Duodenal mucosa (tissue), 2 donors: ENCODE measurements around the gene SUCLG2.

Source experiments
- H3K27ac ChIP-seq: one replicate; pipeline ENCODE4 v1.7.0; 2013; ENCODE audit warnings: low read depth, low read length
- H3K27me3 ChIP-seq, 2 donors: one replicate each; pipeline ENCODE4 v1.7.0; 2013; ENCODE audit warnings: low read length in 2 of 2, control low read depth in 1 of 2; ENCODE audit not compliant: insufficient read depth in 2 of 2, control insufficient read depth in 1 of 2
- H3K36me3 ChIP-seq, 2 donors: one replicate each; pipeline ENCODE4 v1.7.0; 2013; ENCODE audit warnings: low read length in 2 of 2, control low read depth in 1 of 2; ENCODE audit not compliant: insufficient read depth in 2 of 2, control insufficient read depth in 1 of 2
- H3K4me1 ChIP-seq, 2 donors: one replicate each; pipeline ENCODE4 v1.7.0; 2013; ENCODE audit warnings: low read length in 2 of 2, control low read depth in 1 of 2; ENCODE audit not compliant: insufficient read depth in 2 of 2, control insufficient read depth in 1 of 2
- H3K4me3 ChIP-seq, 2 donors: one replicate each; pipeline ENCODE4 v1.7.0; 2013; ENCODE audit warnings: low read length in 2 of 2, low read depth in 1 of 2
- H3K9ac ChIP-seq, 2 donors: one replicate each; pipeline ENCODE4 v1.7.0; 2013; ENCODE audit warnings: low read length in 2 of 2, low read depth in 1 of 2
- H3K9me3 ChIP-seq, 2 donors: one replicate each; pipeline ENCODE4 v1.7.0; 2013; ENCODE audit warnings: low read length in 2 of 2, control low read depth in 1 of 2; ENCODE audit not compliant: control insufficient read depth in 1 of 2

Gene SUCLG2

DNA sequence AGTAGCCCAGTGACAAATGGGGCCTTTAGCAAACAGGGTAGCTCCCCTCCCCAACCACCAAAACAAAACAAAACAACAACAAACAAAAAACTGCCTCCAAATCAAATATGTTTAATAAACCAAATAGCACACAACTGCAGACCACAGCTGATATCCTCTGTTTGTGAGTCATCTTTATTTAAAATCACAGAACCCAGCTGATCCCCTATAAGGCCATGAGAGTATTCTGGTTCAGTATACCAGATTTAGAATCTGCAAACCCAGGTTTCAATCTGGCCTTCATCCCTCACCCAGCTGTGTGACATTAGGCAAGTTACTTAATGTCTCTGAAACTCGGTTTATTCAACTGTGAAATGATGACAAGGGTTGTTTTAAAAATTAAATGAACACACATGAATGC is 124.5 kb downstream of the SUCLG2 start:
- no peak overlapping the region for H3K27ac ChIP-seq
- no peak overlapping the region for H3K9ac ChIP-seq
- H3K4me1 ChIP-seq, result peaks cover 0 to 6% of the 10 kb centered on the region in 2 donors
- peaks cover 7 to 13% of the 10 kb centered on the region in 2 donors for H3K36me3 ChIP-seq
- no peak overlapping the region for H3K4me3 ChIP-seq
- no peaks in the 10 kb centered on the region for H3K9me3 ChIP-seq
- H3K27me3 ChIP-seq, result no peaks in the 10 kb centered on the region

- peaks cover 0 to 6% of the 10 kb centered on the region in 2 donors for H3K4me1 ChIP-seq
- H3K9me3 ChIP-seq, result no peaks in the 10 kb centered on the region
- peaks cover 7 to 15% of the 10 kb centered on the region in 2 donors for H3K36me3 ChIP-seq
- H3K9ac ChIP-seq, result no peak overlapping the region
- no peak overlapping the region for H3K4me3 ChIP-seq
- H3K27ac ChIP-seq, result no peak overlapping the region
- no peaks in the 10 kb centered on the region for H3K27me3 ChIP-seq
Observed at GRCh38 chr3:67529337-67529736, 125.1 kb downstream of the SUCLG2 start.

DNA sequence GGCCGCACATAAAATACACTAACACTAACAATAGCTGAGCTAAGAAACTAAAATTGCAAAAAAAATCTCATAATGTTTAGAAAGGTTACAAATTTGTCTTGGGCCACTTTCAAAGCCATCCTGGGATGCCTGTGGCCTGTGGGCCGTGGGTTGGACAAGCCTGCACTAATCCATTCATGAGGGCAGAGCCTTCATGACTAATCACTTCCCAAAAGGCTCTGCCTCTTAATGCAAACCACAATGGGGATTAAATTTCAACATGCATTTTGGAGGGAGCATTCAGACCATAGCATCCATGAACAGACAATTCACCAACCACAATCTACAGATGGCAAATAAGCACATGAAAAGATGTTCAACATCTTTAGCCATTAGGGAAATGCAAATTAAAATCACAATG is 128.2 kb downstream of the SUCLG2 start:
- Histone ChIP-seq H3K27ac (no peak overlapping the region), H3K4me1 (peaks cover 0 to 6% of the 10 kb centered on the region in 2 donors), H3K4me3 (no peak overlapping the region), H3K9me3 (no peaks in the 10 kb centered on the region), H3K9ac (no peak overlapping the region), H3K27me3 (no peaks in the 10 kb centered on the region), H3K36me3 (peaks cover 7 to 18% of the 10 kb centered on the region in 2 donors)

- Histone ChIP-seq H3K27ac (no peak overlapping the region), H3K27me3 (no peaks in the 10 kb centered on the region), H3K4me3 (no peak overlapping the region), H3K9me3 (no peaks in the 10 kb centered on the region), H3K9ac (no peak overlapping the region), H3K4me1 (no peaks in the 10 kb centered on the region), H3K36me3 (peaks cover 9 to 18% of the 10 kb centered on the region in 2 donors)
Observed at GRCh38 chr3:67524046-67524445, 130.4 kb downstream of the SUCLG2 start.

DNA sequence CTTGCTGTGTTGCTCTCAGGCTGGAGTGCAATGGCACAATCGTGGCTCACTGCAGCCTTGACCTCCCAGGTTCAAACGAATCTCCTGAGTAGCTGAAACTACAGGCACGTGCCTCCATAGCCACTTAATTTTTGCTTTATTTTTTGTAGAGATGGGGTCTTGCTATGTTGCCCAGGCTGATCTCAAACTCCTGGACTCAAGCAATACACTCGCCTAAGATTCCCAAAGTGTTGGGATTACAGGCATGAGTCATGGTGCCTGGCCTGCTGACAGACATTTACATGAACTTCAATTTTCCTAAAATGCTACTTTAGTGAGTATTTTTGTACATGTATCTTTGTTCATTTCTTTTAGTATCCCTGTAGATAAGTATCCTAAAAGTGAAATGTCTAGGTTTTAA is 132.3 kb downstream of the SUCLG2 start:
- peaks cover 11 to 22% of the 10 kb centered on the region in 2 donors for H3K36me3 ChIP-seq
- H3K4me3 ChIP-seq, result no peak overlapping the region
- no peak overlapping the region for H3K27ac ChIP-seq
- H3K4me1 ChIP-seq, result peaks cover 0 to 11% of the 10 kb centered on the region in 2 donors
- H3K9me3 ChIP-seq, result no peaks in the 10 kb centered on the region
- H3K9ac ChIP-seq, result no peak overlapping the region
- H3K27me3 ChIP-seq, result no peaks in the 10 kb centered on the region

GRCh38 chr3:67521053-67521646 is 133.3 kb downstream of the SUCLG2 start:
- peaks cover 7 to 17% of the 10 kb centered on the region in 2 donors for H3K4me1 ChIP-seq
- H3K27ac ChIP-seq, result no peak overlapping the region
- peak overlapping the region in 1 of 2 donors; percentile 54 for H3K4me3 ChIP-seq
- peaks cover 8 to 16% of the 10 kb centered on the region in 2 donors for H3K36me3 ChIP-seq
- H3K9me3 ChIP-seq, result no peaks in the 10 kb centered on the region
- no peak overlapping the region for H3K9ac ChIP-seq
- H3K27me3 ChIP-seq, result no peaks in the 10 kb centered on the region

- Histone ChIP-seq H3K4me3 (no peak overlapping the region), H3K4me1 (peaks cover 7 to 17% of the 10 kb centered on the region in 2 donors), H3K9me3 (no peaks in the 10 kb centered on the region), H3K36me3 (peaks cover 8 to 23% of the 10 kb centered on the region in 2 donors), H3K27ac (no peak overlapping the region), H3K27me3 (no peaks in the 10 kb centered on the region), H3K9ac (no peak overlapping the region)
Observed at GRCh38 chr3:67518236-67518635, 136.2 kb downstream of the SUCLG2 start.

DNA sequence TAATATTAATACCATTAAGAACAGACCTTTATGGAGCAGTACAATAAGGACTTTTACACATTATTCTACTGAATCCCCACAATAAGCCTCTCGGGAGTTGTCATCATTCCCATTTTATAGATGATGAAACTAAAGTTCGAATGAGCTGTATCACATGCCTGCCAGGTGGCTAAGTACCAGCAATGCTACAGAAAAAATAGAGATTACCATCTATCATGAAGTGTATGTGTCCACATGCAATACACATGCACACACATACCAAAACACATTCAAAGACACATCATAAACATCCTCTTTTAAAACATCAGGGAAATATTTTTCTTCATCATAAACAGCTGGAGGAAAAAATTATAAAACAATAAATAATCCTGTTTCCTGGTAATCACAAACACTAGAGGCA is 136.6 kb downstream of the SUCLG2 start:
- H3K4me3 ChIP-seq, result no peak overlapping the region
- no peaks in the 10 kb centered on the region for H3K9me3 ChIP-seq
- H3K36me3 ChIP-seq, result peaks cover 8 to 23% of the 10 kb centered on the region in 2 donors
- H3K27me3 ChIP-seq, result no peaks in the 10 kb centered on the region
- no peak overlapping the region for H3K9ac ChIP-seq
- peaks cover 7 to 17% of the 10 kb centered on the region in 2 donors for H3K4me1 ChIP-seq
- H3K27ac ChIP-seq, result no peak overlapping the region

DNA sequence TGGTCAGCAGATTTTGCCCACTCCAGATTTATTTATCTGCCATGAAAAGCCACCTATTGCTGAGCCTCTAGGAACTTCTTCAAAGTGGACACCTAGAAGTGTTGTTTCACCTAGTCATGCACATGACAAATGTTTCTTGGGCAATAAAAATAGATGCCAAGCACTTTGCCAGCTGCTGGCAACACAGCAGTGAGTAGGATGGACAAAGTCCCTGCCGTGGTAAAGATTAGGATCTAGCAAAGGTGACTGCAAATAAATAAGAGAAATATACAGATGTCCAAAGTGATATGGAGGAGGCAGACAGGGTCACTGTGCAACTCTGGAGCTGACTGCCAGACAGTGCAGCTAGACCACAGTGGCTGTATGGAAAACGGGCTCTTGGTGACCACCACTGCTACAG is 137.9 kb downstream of the SUCLG2 start:
- H3K9ac ChIP-seq, result no peak overlapping the region
- no peaks in the 10 kb centered on the region for H3K9me3 ChIP-seq
- peaks cover 8 to 23% of the 10 kb centered on the region in 2 donors for H3K36me3 ChIP-seq
- H3K27me3 ChIP-seq, result no peaks in the 10 kb centered on the region
- H3K4me1 ChIP-seq, result peaks cover 7 to 17% of the 10 kb centered on the region in 2 donors
- no peak overlapping the region for H3K4me3 ChIP-seq
- H3K27ac ChIP-seq, result no peak overlapping the region

DNA sequence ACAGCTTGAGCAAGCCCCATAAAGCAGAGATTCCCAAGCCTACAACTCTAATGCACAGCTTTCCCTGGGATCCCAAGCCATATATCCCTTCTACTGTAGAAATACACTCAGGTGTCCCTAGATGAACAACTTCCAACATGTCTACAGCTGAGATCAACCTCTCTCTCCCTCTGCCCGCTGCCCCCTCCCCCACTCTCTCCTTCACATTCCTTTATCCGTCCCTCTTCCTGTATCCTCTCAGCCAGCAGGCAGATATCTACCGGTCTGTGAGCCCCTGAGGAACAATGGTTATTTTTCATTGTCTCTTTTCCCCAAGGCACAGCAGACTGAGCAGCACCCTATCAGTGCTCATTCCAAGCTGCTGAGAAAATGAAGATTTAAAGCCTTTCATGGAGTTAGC is 138.6 kb downstream of the SUCLG2 start:
- H3K27ac ChIP-seq, result no peak overlapping the region
- no peak overlapping the region for H3K9ac ChIP-seq

More for the DNA sequence above, 138.6 kb downstream of the SUCLG2 start:
- no peak overlapping the region for H3K4me3 ChIP-seq
- no peaks in the 10 kb centered on the region for H3K9me3 ChIP-seq
- peaks cover 7 to 17% of the 10 kb centered on the region in 2 donors for H3K4me1 ChIP-seq
- peaks cover 8 to 23% of the 10 kb centered on the region in 2 donors for H3K36me3 ChIP-seq
- H3K27me3 ChIP-seq, result no peaks in the 10 kb centered on the region
